ENCODE data around the gene ZFYVE26.
"Not testable (repeated sequence)": the region's sequence is repeated elsewhere in the genome, so short reads cannot be mapped to it uniquely, and the experiment has no call there.

The ZFYVE26 gene

DNA sequence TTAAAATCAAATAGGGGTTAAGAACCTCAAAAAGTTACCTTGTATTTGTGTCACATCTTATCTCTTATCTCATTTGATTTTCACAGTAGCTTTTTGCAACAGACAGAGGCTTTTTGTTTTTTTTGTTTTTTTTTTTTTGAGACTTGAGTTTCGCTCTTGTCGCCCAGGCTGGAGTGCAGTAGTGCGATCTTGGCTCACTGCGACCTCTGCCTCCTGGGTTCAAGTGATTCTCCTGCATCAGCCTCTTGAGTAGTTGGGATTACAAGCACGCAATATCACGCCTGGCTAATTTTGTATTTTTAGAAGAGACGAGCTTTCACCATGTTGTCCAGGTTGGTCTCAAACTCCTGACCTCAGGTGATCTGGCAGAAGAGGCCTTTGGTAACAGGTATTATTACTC is 89.0 kb downstream of the ZFYVE26 start:
- no peak for DNase-seq
- TF ChIP-seq GATA1 (IDR thresholded peaks at IDR 0.05; ENCODE audit: low read depth, low read length), result no peak
- TF ChIP-seq POLR2A (IDR thresholded peaks at IDR 0.05; ENCODE audit: low read length), result no peak

- no peak for DNase-seq
- TF ChIP-seq POLR2A (IDR thresholded peaks at IDR 0.05; ENCODE audit: low read length), result no peak
These were observed 91.2 kb downstream of the ZFYVE26 start for GRCh38 chr14:67725171-67725570.

- no peak for TF ChIP-seq GATA1 (IDR thresholded peaks at IDR 0.05; ENCODE audit: low read depth, low read length)
- no peak for TF ChIP-seq POLR2A (IDR thresholded peaks at IDR 0.05; ENCODE audit: low read length)
- DNase-seq, result no peak
These were observed 94.1 kb downstream of the ZFYVE26 start for GRCh38 chr14:67722293-67722692.

GRCh38 chr14:67721875-67722274 is 94.5 kb downstream of the ZFYVE26 start:
- no peak for TF ChIP-seq POLR2A (IDR thresholded peaks at IDR 0.05; ENCODE audit: low read length)
- TF ChIP-seq GATA1 (IDR thresholded peaks at IDR 0.05; ENCODE audit: low read depth, low read length), result no peak
- DNase-seq, result no peak

- TF ChIP-seq GATA1 (IDR thresholded peaks at IDR 0.05; ENCODE audit: low read depth, low read length), result no peak
- TF ChIP-seq POLR2A (IDR thresholded peaks at IDR 0.05; ENCODE audit: low read length), result no peak
- no peak for DNase-seq
These were observed 96.5 kb downstream of the ZFYVE26 start for GRCh38 chr14:67719866-67720265.

GRCh38 chr14:67719385-67719784 is 97.0 kb downstream of the ZFYVE26 start:
- DNase-seq, result not testable (repeated sequence)

GRCh38 chr14:67718265-67718664 is 98.1 kb downstream of the ZFYVE26 start:
- TF ChIP-seq GATA1 (IDR thresholded peaks at IDR 0.05; ENCODE audit: low read depth, low read length) (no peak), POLR2A (IDR thresholded peaks at IDR 0.05; ENCODE audit: low read length) (no peak)
- DNase-seq, result no peak

GRCh38 chr14:67717048-67717447 is 99.3 kb downstream of the ZFYVE26 start:
- TF ChIP-seq GATA1 (IDR thresholded peaks at IDR 0.05; ENCODE audit: low read depth, low read length) (no peak), POLR2A (IDR thresholded peaks at IDR 0.05; ENCODE audit: low read length) (no peak)
- no peak for DNase-seq

DNA sequence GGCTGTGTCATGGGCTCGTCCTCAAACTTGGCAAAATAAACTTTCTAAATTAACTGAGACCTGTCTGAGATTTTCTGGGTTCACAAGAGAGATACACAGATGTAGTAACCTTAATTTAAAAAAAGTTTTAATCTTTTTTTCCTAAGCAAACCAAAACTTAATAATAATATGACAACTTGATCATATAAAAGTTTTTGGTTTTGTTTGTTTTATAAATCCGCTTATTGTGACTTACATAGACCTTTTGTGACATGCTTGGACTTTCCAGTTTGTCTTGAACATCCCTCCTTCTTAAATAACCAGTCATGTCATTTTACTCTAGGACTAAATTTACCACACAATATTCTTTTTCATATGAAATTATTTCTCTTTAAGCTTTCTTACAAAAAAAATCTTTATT is 106.2 kb downstream of the ZFYVE26 start:
- peak; percentile 50 to 51 for DNase-seq
- no peak for TF ChIP-seq POLR2A (IDR thresholded peaks at IDR 0.05; ENCODE audit: low read length)
- no peak for TF ChIP-seq GATA1 (IDR thresholded peaks at IDR 0.05; ENCODE audit: low read depth, low read length)

DNA sequence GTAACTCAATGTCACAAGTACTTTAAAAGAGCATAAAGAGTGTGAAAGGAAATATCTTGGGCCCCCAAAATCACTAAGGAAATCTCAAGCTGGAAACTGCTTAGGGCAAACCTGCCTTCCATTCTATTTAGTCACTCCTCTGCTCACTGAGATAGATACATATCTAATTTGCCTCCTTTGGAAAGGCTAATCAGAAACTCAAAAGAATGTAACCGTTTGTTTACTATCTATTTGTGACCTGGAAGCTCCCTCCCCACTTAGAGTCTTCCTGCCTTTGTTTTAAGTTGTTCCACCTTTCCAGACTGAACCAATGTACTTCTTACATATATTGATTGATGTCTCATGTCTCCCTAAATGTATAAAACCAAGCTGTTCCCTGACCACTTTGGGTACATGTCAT is 106.6 kb downstream of the ZFYVE26 start:
- DNase-seq, result not testable (repeated sequence)

DNA sequence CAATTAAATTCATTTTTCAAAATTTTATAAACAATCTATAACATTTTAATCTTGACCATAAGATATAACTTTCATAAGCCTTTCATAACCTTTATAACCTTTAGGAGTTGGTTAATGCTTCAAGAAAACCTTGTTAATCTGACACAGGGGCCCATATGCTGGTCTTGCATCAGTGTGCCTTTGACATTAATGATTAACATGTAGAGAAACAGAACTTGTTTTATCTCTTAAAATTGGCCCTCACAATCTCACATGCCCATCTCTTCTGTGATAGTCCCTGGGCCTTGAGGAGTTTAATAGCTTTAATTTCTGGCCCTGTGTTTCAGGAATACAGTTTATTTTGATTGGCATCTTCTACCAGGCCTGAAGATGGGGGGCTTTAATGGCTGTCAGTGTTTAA is 107.0 kb downstream of the ZFYVE26 start:
- not testable (repeated sequence) for DNase-seq

DNA sequence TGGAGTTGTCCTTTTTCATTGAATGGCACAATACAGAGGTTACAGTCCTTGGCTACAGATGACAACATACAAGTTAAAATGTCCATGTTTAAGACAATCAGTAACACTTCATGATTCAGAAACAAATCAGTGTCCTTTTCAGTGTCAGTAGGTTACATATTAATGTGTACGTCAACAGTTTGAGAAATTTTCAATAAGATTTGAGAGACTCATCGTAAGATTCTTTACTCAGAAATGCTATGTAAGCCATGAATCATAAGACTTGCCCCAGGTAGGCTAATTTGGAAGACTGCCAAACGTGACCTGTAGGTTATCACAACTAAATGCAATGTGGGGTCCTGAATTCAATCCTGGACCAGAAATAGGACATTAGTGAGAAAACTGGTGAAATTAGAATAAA is 111.2 kb downstream of the ZFYVE26 start:
- no peak for DNase-seq
- TF ChIP-seq GATA1 (IDR thresholded peaks at IDR 0.05; ENCODE audit: low read depth, low read length) (no peak), POLR2A (IDR thresholded peaks at IDR 0.05; ENCODE audit: low read length) (no peak)

- peak; percentile 66 to 84 for DNase-seq
- TF ChIP-seq GATA1 (IDR thresholded peaks at IDR 0.05; ENCODE audit: low read depth, low read length) (no peak), POLR2A (IDR thresholded peaks at IDR 0.05; ENCODE audit: low read length) (no peak)
These were observed 111.8 kb downstream of the ZFYVE26 start for GRCh38 chr14:67704484-67705089.

GRCh38 chr14:67703997-67704396 is 112.4 kb downstream of the ZFYVE26 start:
- TF ChIP-seq POLR2A (IDR thresholded peaks at IDR 0.05; ENCODE audit: low read length) (no peak), GATA1 (IDR thresholded peaks at IDR 0.05; ENCODE audit: low read depth, low read length) (no peak)
- no peak for DNase-seq

DNA sequence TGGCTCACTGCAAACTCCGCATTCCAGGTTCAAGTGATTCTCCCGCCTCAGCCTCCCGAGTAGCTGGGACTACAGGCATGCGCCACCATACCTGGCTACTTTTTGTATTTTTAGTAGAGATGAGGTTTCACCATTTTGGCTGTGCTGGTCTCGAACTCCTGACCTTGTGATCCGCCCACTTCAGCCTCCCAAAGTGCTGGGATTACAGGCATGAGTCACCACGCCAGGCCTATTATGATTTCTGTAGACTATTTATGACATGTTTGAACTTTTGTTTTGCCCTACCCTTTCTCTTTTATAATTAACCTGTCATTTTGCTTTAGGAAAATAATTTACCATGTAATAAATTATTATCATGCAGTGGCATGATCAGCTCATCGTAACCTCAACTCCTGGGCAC is 114.9 kb downstream of the ZFYVE26 start, which contains the start of gene RDH12:
TSS of gene RDH12 (plus strand) at position 395 of the 400 bp plus-strand sequence. CDS start 20,757 bp downstream, outside the sequence.
- DNase-seq, result not testable (repeated sequence)

GRCh38 chr14:67698179-67698578 is 118.2 kb downstream of the ZFYVE26 start:
- DNase-seq, result no peak

More at GRCh38 chr14:67698179-67698578, 118.2 kb downstream of the ZFYVE26 start:
- TF ChIP-seq POLR2A (IDR thresholded peaks at IDR 0.05; ENCODE audit: low read length), result no peak

Measured in erythroblast (primary cell).